ENCODE measurements around the gene TBC1D22A.

The TBC1D22A gene

GRCh38 chr22:47091246-47091651 lies 328.8 kb downstream of the TBC1D22A start:
- no peak for DNase-seq

GRCh38 chr22:47091921-47092700 lies 329.7 kb downstream of the TBC1D22A start:
- no peak for DNase-seq

DNA sequence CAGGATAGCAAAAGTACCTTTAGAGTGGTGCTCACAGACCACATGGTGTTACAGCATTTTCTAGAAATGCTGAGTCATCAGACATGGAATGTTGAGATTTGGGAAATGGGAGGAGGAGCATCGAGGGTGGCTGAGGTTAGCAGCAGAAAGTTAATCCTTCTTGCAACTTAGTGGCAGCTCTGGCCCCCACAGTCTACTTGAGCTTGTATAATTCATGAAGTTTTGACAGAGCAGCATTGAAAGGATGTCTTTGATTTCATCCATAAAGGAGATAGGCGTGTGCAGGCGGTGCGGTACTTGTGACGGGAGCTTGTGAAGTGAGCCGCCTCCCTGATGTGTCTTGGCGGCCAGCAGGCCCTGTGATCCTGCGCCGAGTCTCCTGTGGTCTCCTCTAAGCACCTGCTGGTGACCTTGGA lies 330.5 kb downstream of the TBC1D22A start:
- no peak for DNase-seq

DNA sequence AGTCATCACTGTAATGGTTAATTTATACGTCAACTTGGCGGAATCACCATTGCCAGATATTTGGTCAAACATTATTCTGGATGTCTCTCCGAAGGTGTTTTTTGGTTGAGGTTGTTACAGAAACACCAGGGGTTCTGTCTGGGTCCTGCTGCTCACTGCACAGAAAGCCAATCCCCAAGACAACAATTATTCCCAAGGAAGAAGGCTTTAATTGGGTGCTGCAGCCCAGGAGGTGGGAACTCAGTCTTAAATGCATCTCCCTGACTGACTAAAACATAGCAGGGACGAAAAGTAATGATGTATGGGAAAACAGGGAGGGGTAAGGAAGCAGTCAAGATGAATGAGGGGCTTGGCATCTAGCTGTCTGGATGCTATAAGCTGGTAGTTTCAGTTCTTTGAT lies 331.3 kb downstream of the TBC1D22A start:
- DNase-seq: no peak

GRCh38 chr22:47094861-47095330 lies 332.4 kb downstream of the TBC1D22A start:
- no peak for DNase-seq

GRCh38 chr22:47095395-47096122 lies 333.1 kb downstream of the TBC1D22A start:
- DNase-seq: no peak

DNA sequence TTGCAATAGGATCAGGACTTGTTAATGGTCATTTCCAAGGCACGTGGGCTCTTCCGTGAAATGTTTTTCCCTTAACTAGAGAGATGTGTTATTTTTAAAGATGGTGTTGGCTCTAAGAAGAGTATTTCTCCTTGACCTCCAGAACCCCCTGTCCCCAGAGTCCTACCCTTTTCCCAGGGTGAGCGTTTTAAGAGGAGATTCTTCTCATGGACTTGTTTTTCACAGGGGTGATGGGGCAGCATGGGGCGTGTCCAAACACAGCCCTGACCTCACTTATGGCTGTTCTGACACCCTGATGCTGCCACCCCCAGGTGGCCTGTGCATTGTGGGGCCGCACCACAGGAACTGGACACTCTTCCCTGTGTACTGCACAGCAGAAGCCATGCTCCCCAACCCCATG lies 335.7 kb downstream of the TBC1D22A start:
- no peak for DNase-seq

- DNase-seq: no peak
Measured at GRCh38 chr22:47098554-47098953, 336.1 kb downstream of the TBC1D22A start.

GRCh38 chr22:47100019-47100418 lies 337.6 kb downstream of the TBC1D22A start:
- no peak for DNase-seq

DNA sequence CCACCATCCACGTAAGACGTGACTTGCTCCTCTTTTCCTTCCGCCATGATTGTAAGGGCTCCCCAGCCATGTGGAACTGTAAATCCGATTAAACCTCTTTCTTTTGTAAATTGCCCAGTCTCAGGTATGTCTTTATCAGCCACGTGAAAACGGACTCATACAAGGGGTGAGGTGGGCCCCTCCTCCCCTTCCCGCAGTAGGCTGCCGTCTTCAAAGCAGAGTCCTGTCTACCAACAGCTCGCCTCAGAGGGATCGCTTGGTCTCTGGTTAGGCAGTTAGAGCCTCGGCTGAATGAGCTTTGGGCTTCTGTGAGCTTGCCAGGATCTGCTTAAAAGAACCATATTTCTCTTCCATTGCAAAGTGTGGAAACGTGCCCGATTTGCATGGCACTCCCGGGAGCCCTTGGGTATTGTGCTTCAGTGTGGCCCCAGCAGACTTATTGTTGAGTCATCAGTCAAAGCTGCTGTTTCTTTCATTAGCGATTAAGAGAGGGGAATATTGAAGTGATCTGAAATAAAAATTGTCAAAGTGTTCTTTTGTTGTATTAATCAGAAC lies 338.3 kb downstream of the TBC1D22A start:
- no peak for DNase-seq

GRCh38 chr22:47101321-47101885 lies 339.0 kb downstream of the TBC1D22A start:
- DNase-seq: no peak

DNA sequence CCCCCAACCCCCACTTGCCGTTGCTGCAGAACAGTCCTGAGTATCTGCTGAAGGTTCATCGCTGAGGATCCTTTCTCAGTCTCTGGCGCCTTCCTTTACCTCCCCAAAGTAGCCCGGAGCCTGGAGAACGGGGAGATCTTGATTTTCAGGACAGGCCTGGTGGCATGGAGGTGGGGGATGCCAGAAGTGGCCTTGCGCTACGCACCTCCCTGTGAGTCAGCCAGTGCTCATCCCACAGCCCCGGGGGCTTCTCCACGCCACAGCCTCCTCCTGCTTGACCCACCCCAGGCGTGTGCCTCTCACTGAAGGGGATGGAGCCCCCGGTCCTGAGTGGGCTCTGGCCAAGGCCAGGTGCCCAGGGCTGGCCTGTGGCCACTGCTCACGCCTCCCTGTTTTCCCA lies 339.6 kb downstream of the TBC1D22A start:
- DNase-seq: no peak

GRCh38 chr22:47102648-47103047 lies 340.2 kb downstream of the TBC1D22A start:
- DNase-seq: no peak

- DNase-seq: no peak
Measured at GRCh38 chr22:47105085-47105484, 342.6 kb downstream of the TBC1D22A start.

DNA sequence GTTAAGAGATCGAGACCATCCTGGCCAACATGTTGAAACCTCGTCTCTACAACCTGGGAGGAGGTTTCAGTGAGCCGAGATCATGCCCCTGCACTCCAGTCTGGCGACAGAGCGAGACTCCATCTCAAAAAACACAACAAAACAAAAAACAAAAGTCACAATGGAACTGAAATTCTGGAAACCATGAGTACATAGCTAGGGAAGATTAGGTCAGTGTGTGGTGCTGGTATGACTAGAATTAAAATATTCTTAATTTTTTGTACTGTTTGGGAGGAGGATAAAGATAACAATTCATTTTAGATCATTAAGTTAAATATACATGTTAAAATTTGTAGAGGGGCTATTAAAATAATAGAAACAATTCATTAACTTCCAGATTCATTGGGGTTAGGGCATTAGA lies 344.4 kb downstream of the TBC1D22A start:
- no peak for DNase-seq

DNA sequence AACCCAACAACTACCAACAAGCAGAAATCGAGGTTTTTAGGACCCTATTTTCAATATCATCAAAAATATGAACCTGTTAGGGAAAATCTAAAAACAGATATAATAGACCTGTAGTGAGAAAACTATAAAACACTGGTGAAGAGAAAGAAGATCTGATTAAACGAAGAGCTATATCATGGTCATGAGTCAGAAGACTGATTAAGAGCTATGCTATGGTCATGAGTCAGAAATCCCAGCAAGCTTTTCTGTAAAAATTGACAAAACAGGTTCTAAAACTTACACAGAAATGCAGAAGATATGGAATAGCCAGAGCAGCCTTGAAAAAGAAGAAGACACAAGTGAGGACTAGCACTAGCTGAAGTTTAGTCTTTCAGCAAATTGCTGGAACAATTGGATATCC lies 345.0 kb downstream of the TBC1D22A start:
- no peak for DNase-seq

GRCh38 chr22:47110817-47111443 lies 348.5 kb downstream of the TBC1D22A start:
- DNase-seq: no peak

DNA sequence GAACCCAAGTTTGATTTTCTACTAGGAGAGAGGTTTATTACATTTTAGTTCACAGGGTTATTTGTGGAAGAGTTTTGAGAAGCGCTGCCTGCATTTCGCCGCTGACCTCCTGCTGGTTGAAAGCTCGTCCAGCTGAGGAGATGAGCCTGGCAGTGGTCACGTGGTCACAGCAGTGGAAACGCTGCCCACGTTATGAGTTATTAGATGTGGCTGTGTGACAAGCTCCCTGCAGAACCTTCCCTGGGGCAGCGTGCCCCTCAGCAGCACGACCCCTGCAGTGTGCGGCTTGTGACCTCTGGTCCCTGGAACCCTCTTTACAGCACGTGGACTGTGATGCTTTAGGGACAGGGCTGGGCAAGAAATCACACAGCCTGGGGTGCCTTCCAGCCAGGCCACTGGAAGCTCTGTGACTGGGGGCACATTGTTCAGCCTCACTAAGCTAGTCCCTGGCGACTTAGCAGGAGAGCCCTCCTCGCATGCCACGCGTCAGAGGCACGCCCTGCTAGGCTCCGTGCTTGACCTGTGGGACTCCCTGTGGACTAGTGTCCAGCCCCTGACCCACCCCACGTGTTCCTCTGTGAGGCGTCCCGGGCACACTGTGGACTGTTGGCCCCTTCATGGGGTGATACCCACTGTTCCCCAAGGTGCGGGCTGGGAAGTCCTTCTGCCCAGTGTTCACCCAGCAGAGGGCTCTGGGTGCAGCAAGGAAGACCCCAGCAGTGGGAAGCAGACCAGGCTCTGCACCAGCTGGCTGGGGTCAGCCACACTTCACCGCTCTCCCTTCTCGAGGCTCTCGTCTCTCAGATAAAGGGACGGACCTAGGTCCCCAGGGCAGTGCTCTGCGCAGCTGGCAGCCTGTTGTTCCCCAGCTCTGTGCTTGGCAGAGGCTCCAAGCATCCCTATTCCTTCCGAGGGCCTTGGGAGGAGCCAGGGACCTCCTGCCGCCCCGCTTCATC lies 349.5 kb downstream of the TBC1D22A start:
- DNase-seq: no peak

DNA sequence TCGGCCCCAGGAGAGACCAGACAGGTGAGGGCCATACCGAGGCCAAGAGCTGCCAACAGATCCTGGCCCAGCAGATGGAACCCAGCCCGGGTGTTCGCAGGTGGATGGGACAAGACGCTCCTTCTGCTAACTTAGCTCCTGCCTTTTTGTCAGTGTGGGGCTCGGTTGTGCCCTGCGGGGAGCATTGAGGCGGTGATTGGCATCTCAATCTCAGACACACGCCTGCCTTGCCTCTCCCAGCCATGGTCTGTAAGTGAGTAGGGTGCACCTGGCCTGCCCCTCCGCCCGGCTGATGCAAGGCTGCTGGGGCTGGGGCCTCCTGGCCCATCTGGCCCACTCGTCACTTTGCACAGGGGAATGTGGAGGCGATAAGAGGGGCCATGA lies 350.1 kb downstream of the TBC1D22A start:
- DNase-seq: no peak

DNA sequence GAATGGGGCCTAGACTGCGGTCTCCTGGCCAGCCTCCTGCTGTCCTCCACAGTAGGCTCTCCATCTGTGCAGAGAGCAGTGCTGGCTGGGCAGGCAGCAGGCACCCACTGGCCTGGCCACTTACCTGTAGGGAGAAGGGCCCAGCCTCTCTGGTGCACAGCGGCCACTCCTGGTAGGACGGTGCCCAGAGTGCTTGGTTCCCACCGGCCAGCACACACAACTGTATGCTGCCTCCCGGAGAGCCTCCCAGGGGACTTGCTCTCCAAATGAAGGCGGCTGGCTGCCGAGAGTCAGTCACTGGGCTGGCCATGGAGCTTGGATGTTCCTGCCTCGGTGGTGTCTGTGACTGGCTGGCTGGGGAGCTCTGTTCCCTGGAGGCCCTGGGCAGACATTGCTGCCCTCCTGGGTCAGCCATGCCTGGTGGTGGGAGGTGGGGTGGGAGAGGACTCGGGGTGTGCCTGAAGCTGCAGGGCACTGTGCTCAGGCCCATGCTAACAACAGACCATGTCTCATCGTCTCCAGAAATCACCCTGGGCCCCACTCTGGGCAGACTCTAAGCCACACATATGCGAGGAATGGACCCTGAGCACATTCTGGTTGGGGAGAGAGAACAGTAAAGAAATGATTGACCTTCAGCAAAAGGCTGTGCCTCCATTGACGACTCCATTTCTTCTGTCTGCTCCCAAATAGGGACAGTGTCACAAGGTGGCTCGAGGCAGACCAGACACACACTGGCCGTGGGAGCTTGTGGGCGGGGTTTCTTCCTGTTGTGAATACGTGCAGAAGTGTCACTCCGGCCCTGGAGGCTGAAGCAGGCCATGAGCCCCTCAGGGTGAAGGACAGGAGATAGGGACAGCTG lies 350.8 kb downstream of the TBC1D22A start:
- DNase-seq: no peak
